ENCODE measurements around the gene LONRF2. TPM values are rescaled to one million over a fixed set of nuclear protein-coding genes. Genes with fewer than 3 reads are reported as not detected.

The LONRF2 gene
- total RNA-seq, 1 experiment from 2014 or later: not detected

GRCh38 chr2:100339823-100340222, 17.5 kb upstream of the LONRF2 start:
- Mint-ChIP-seq H3K27me3 (ENCODE audit: insufficient read depth, unreplicated experiment) (peaks cover 8% of the 10 kb centered on the region), H3K27ac (ENCODE audit: unreplicated experiment) (no peak overlapping the region), H3K9me3 (ENCODE audit: unreplicated experiment) (peaks cover 18% of the 10 kb centered on the region), H3K4me3 (ENCODE audit: unreplicated experiment) (no peak overlapping the region), H3K36me3 (ENCODE audit: insufficient read depth, unreplicated experiment) (no peaks in the 10 kb centered on the region), H3K4me1 (ENCODE audit: low read depth, unreplicated experiment) (no peaks in the 10 kb centered on the region)
- ChIA-PET CTCF (no interaction called here), POLR2A (no interaction called here)
- DNase-seq: no peak
- TF ChIP-seq CTCF (IDR thresholded peaks at IDR 0.05; ENCODE audit: insufficient read depth in 1 of 2, low read depth in 1 of 2, low read length in 1 of 2, severe bottlenecking in 1 of 2, unreplicated experiment in 1 of 2): no peak
- H3K4me3 ChIP-seq (ENCODE audit: low read depth, low read length): no peak overlapping the region
- BruUV-seq (replicated peaks): no TSS peak
- no peaks in the 10 kb centered on the region for H3K36me3 ChIP-seq (ENCODE audit: control insufficient read depth, insufficient read depth, low read length)
- H3K27me3 ChIP-seq (replicated peaks; ENCODE audit: control insufficient read depth, insufficient read depth, low read length): no peaks in the 10 kb centered on the region
- no peaks in the 10 kb centered on the region for H3K4me1 ChIP-seq
- intact Hi-C loops (cut with micrococcal nuclease; ENCODE audit: unreplicated experiment): no loop called here
- H3K9me3 ChIP-seq: no peaks in the 10 kb centered on the region

- peaks cover 11% of the 10 kb centered on the region for H3K27me3 Mint-ChIP-seq (ENCODE audit: insufficient read depth, unreplicated experiment)
- no peaks in the 10 kb centered on the region for H3K4me1 ChIP-seq
- H3K4me1 Mint-ChIP-seq (ENCODE audit: low read depth, unreplicated experiment): no peaks in the 10 kb centered on the region
- TF ChIP-seq CTCF (IDR thresholded peaks at IDR 0.05; ENCODE audit: insufficient read depth in 1 of 2, low read depth in 1 of 2, low read length in 1 of 2, severe bottlenecking in 1 of 2, unreplicated experiment in 1 of 2): no peak
- H3K36me3 ChIP-seq (ENCODE audit: control insufficient read depth, insufficient read depth, low read length): no peaks in the 10 kb centered on the region
- no peaks in the 10 kb centered on the region for H3K27me3 ChIP-seq (replicated peaks; ENCODE audit: control insufficient read depth, insufficient read depth, low read length)
- no TSS peak for BruUV-seq (replicated peaks)
- H3K36me3 Mint-ChIP-seq (ENCODE audit: insufficient read depth, unreplicated experiment): no peaks in the 10 kb centered on the region
- no peak overlapping the region for H3K4me3 ChIP-seq (ENCODE audit: low read depth, low read length)
- CTCF ChIA-PET: no interaction called here
- DNase-seq: no peak
- no peaks in the 10 kb centered on the region for H3K9me3 Mint-ChIP-seq (ENCODE audit: unreplicated experiment)
- POLR2A ChIA-PET: no interaction called here
- intact Hi-C loops (cut with micrococcal nuclease; ENCODE audit: unreplicated experiment): no loop called here
- H3K27ac Mint-ChIP-seq (ENCODE audit: unreplicated experiment): no peak overlapping the region
- no peaks in the 10 kb centered on the region for H3K9me3 ChIP-seq
- H3K4me3 Mint-ChIP-seq (ENCODE audit: unreplicated experiment): no peak overlapping the region
Measured at GRCh38 chr2:100334929-100335328, 12.6 kb upstream of the LONRF2 start.

GRCh38 chr2:100327742-100328141, 5.4 kb upstream of the LONRF2 start:
- Histone ChIP-seq H3K9me3 (no peaks in the 10 kb centered on the region), H3K27me3 (replicated peaks; ENCODE audit: control insufficient read depth, insufficient read depth, low read length) (no peaks in the 10 kb centered on the region), H3K4me1 (no peaks in the 10 kb centered on the region), H3K36me3 (ENCODE audit: control insufficient read depth, insufficient read depth, low read length) (no peaks in the 10 kb centered on the region), H3K4me3 (ENCODE audit: low read depth, low read length) (no peak overlapping the region)
- POLR2A ChIA-PET: no interaction called here
- H3K4me3 Mint-ChIP-seq (ENCODE audit: unreplicated experiment): no peak overlapping the region
- no peak overlapping the region for H3K27ac Mint-ChIP-seq (ENCODE audit: unreplicated experiment)
- peaks cover 3% of the 10 kb centered on the region for H3K27me3 Mint-ChIP-seq (ENCODE audit: insufficient read depth, unreplicated experiment)
- no TSS peak for BruUV-seq (replicated peaks)
- H3K36me3 Mint-ChIP-seq (ENCODE audit: insufficient read depth, unreplicated experiment): no peaks in the 10 kb centered on the region
- TF ChIP-seq CTCF (IDR thresholded peaks at IDR 0.05; ENCODE audit: insufficient read depth in 1 of 2, low read depth in 1 of 2, low read length in 1 of 2, severe bottlenecking in 1 of 2, unreplicated experiment in 1 of 2): no peak
- intact Hi-C loops (cut with micrococcal nuclease; ENCODE audit: unreplicated experiment): no loop called here
- DNase-seq: no peak
- CTCF ChIA-PET: no interaction called here
- H3K9me3 Mint-ChIP-seq (ENCODE audit: unreplicated experiment): no peaks in the 10 kb centered on the region
- no peaks in the 10 kb centered on the region for H3K4me1 Mint-ChIP-seq (ENCODE audit: low read depth, unreplicated experiment)
